Keratinocyte (primary cell): ENCODE measurements around the gene TACC3. TPM values are rescaled to one million over a fixed set of nuclear protein-coding genes. Genes with fewer than 3 reads are reported as not detected.

Experiments used
- DNase-seq: peaks from one replicate; pipeline ENCODE4 v3.0.0-alpha.2; 2011; ENCODE audit warnings: low read depth, missing footprints, low spot score
- FAIRE-seq: peaks from 2 replicates; lab custom pipeline; 2011; peaks lifted over from hg19 to GRCh38; lab: Jason Lieb, UNC
- H2AFZ ChIP-seq: 2 replicates; pipeline ENCODE4 v1.6.0; 2012; ENCODE audit warnings: low read length, control low read depth, inconsistent platforms; ENCODE audit not compliant: control insufficient read depth
- H3K27ac ChIP-seq: 2 replicates; pipeline ENCODE4 v1.5.1; 2011; ENCODE audit warnings: low read length; ENCODE audit not compliant: control insufficient read depth, insufficient read depth
- H3K27me3 ChIP-seq: 3 replicates; pipeline ENCODE4 v1.6.0; 2011; ENCODE audit warnings: low read length; ENCODE audit not compliant: control insufficient read depth, insufficient read depth; ENCODE audit errors: extremely low read depth
- H3K36me3 ChIP-seq, 2 experiments: 2 replicates in 1 of 2; 3 replicates in 1 of 2; pipeline ENCODE4 v1.5.1; 2011; ENCODE audit warnings: low read length in 2 of 2, mild to moderate bottlenecking in 1 of 2; ENCODE audit not compliant: control insufficient read depth in 2 of 2, insufficient read depth in 2 of 2; ENCODE audit errors: extremely low read depth in 1 of 2
- H3K4me1 ChIP-seq: 3 replicates; pipeline ENCODE4 v1.5.1; 2011; ENCODE audit warnings: low read length; ENCODE audit not compliant: control insufficient read depth, insufficient read depth; ENCODE audit errors: extremely low read depth
- H3K4me2 ChIP-seq: 3 replicates; pipeline ENCODE4 v1.6.0; 2011; ENCODE audit warnings: low read depth, low read length; ENCODE audit not compliant: control insufficient read depth, insufficient read depth; ENCODE audit errors: extremely low read depth
- H3K4me3 ChIP-seq, 3 experiments: fragments of 200-600 bp in 1 of 3; sonication (generic) in 1 of 3; 2 replicates in 2 of 3; 3 replicates in 1 of 3; pipeline ENCODE4 v1.5.1; 2011 to 2016; ENCODE audit warnings: low read length in 3 of 3, mild to moderate bottlenecking in 3 of 3, control low read depth in 2 of 3, inconsistent platforms in 1 of 3, low read depth in 1 of 3, mixed read lengths in 1 of 3, mixed run types in 1 of 3, moderate library complexity in 1 of 3; ENCODE audit not compliant: control insufficient read depth in 2 of 3, insufficient read depth in 2 of 3; ENCODE audit errors: extremely low read depth in 1 of 3
- H3K79me2 ChIP-seq: 2 replicates; pipeline ENCODE4 v1.6.0; 2012; ENCODE audit warnings: low read length; ENCODE audit not compliant: control insufficient read depth, insufficient read depth
- H3K9ac ChIP-seq: 3 replicates; pipeline ENCODE4 v1.6.0; 2011; ENCODE audit warnings: low read length; ENCODE audit not compliant: control insufficient read depth, insufficient read depth; ENCODE audit errors: extremely low read depth
- H3K9me1 ChIP-seq: 3 replicates; pipeline ENCODE4 v1.6.0; 2011; ENCODE audit warnings: low read length; ENCODE audit not compliant: control insufficient read depth, insufficient read depth; ENCODE audit errors: extremely low read depth
- H3K9me3 ChIP-seq: 2 replicates; pipeline ENCODE4 v1.5.1; 2012; ENCODE audit warnings: low read depth, low read length; ENCODE audit not compliant: control insufficient read depth
- H4K20me1 ChIP-seq: 3 replicates; pipeline ENCODE4 v1.6.0; 2011; ENCODE audit warnings: low read length; ENCODE audit not compliant: control insufficient read depth, insufficient read depth; ENCODE audit errors: extremely low read depth
- CTCF ChIP-seq, 3 experiments: IDR thresholded peaks in 1 of 3; conservative IDR thresholded peaks in 1 of 3; optimal IDR thresholded peaks in 1 of 3; 2 replicates in 2 of 3; 3 replicates in 1 of 3; pipeline versions ENCODE3 to v1.5.1; 2011; ENCODE audit warnings: low read length in 3 of 3, mild to moderate bottlenecking in 3 of 3, moderate library complexity in 2 of 3, control low read depth in 1 of 3, inconsistent platforms in 1 of 3; ENCODE audit not compliant: insufficient read depth in 2 of 3; ENCODE audit errors: extremely low read depth in 1 of 3
- EZH2 ChIP-seq: IDR thresholded peaks from one replicate; pipeline ENCODE4 v1.6.1; 2012; ENCODE audit warnings: inconsistent platforms, mild to moderate bottlenecking, low read length, moderate library complexity
- dilution Hi-C: fragments of 300-500 bp; cut with MboI; formaldehyde crosslinking; loops from one replicate; pipeline ENCODE4 v1.7.0; 2020; ENCODE audit warnings: low sequenced_read_pairs; ENCODE audit not compliant: extremely low pct_ligation_motif_present
- polyA plus RNA-seq, 5 experiments: library from polyadenylated mRNA; depleted of rRNA in 3 of 5; stranded (reverse) in 3 of 5; stranded (forward) in 1 of 5; unstranded in 1 of 5; fragments of >200 nt; gene quantifications; 1 replicate in 1 of 5; 2 replicates in 3 of 5; 3 replicates in 1 of 5; pipeline versions ENCODE4 v1.2.1 to v1.2.3, GENCODE V29; 2011 to 2012; ENCODE audit warnings: missing spikeins in 2 of 5, low read depth in 1 of 5, low replicate concordance in 1 of 5

Gene TACC3
- polyA plus RNA-seq, 1 donor (not counting 4 experiments of a cell fraction or from before 2014, with no cell fraction given), result 19.1 TPM

DNA sequence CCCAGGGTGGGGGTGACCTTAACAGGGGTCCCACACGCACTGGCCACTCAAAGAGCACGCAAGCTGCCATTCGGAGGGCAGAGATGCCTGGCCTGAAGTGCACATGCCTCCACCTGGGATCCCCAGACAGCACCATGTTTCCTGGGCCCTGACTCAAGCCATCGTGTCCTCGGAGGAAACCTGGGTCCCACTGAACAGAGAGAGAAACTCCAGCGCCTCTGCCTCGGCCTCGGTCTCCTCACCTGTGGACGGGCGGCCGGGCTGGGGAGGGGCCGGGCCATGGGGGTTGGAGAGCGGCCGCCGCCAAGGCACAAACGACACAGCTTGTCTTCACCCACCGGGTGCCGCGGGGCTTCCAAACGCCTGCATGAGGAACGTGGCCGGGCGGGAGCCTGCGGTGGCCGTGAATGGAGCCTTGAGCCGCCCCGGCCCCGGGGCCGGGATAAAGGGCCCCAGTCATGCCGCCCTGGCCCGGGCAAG is 41.8 kb downstream of the TACC3 start:
- Histone ChIP-seq H2AFZ (no peak overlapping the region), H3K79me2 (no peaks in the 10 kb centered on the region), H3K4me2 (no peak overlapping the region), H4K20me1 (no peaks in the 10 kb centered on the region), H3K27me3 (no peaks in the 10 kb centered on the region), H3K9ac (no peak overlapping the region), H3K4me3 (no peak overlapping the region), H3K9me1 (peaks cover 2% of the 10 kb centered on the region), H3K27ac (no peak overlapping the region), H3K9me3 (no peaks in the 10 kb centered on the region), H3K4me1 (peaks cover 40% of the 10 kb centered on the region), H3K36me3 (no peaks in the 10 kb centered on the region)
- DNase-seq (no peak), FAIRE-seq (no peak)
- dilution Hi-C loops, result no loop called here
- TF ChIP-seq CTCF (optimal IDR thresholded peaks at IDR 0.05 in 1 of 3, IDR thresholded peaks at IDR 0.05 in 1 of 3, conservative IDR thresholded peaks at IDR 0.05 in 1 of 3; ENCODE audit: extremely low read depth in 1 of 3, insufficient read depth in 2 of 3, low read length in 3 of 3), result no peak
- TF ChIP-seq EZH2, result no peak

DNA sequence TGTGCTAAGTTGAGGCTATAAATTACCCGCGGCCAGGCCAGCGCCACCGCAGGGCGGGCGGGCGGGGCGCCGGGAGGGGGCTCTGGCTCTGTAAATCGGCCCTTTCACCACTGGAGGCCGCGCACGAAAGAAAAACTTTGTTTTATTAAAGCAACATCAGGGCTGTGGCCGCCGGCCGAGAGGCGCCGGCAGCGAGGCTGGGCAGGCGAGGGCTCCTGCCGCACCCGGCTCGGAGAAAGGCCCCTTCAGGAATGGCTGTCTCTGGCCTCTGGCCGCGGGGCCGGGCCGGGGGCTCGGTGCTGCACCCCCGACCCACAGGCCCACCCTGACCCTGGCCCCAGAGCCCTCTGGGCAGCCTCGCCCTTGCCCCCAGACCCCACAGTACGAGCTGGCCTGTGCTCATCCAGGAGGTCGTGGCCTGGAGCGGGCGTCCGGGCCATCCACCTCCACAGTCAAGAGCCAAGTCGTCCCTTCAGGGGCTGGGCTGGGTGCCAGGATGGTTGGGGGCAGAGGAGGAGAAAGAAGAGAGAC is 42.3 kb downstream of the TACC3 start:
- Histone ChIP-seq H3K79me2 (no peaks in the 10 kb centered on the region), H3K4me1 (peaks cover 40% of the 10 kb centered on the region), H3K27me3 (no peaks in the 10 kb centered on the region), H3K4me3 (no peak overlapping the region), H3K9me3 (no peaks in the 10 kb centered on the region), H3K4me2 (peak overlapping the region; percentile 22), H3K9me1 (peaks cover 2% of the 10 kb centered on the region), H2AFZ (no peak overlapping the region), H4K20me1 (no peaks in the 10 kb centered on the region), H3K36me3 (no peaks in the 10 kb centered on the region), H3K9ac (no peak overlapping the region), H3K27ac (no peak overlapping the region)
- no peak for DNase-seq
- TF ChIP-seq EZH2 (no peak), CTCF (optimal IDR thresholded peaks at IDR 0.05 in 1 of 3, IDR thresholded peaks at IDR 0.05 in 1 of 3, conservative IDR thresholded peaks at IDR 0.05 in 1 of 3; ENCODE audit: extremely low read depth in 1 of 3, insufficient read depth in 2 of 3, low read length in 3 of 3) (no peak)
- dilution Hi-C loops, result no loop called here
- FAIRE-seq, result no peak
